Testis (tissue), 2 donors: Measurements from ENCODE around the gene MCC.

Source experiments
- CTCF ChIP-seq, 3 experiments: fragments of 450-650 bp in 2 of 3; fragments of 200-600 bp in 1 of 3; sonication (generic) in 1 of 3; IDR thresholded peaks; one replicate each; pipeline ENCODE4 v1.5.1; 2016 to 2019; ENCODE audit warnings: antibody characterized with exemption in 3 of 3, mild to moderate bottlenecking in 2 of 3, moderate library complexity in 1 of 3
- POLR2A ChIP-seq: fragments of 450-650 bp; IDR thresholded peaks from one replicate; pipeline ENCODE4 v1.6.1; 2017; ENCODE audit warnings: antibody characterized with exemption, mild to moderate bottlenecking, moderate library complexity

GRCh38 chr5:113371721-113372196 is 116.5 kb downstream of the MCC start:
- TF ChIP-seq CTCF (IDR thresholded peaks at IDR 0.05), result no peak
- no peak for TF ChIP-seq POLR2A
